ENCODE measurements around the gene SIT1.
A peak's percentile ranks its signal among the peaks of the same experiment; 100 is the strongest.

SIT1 gene

GRCh38 chr9:35619800-35620158, 31.0 kb downstream of the SIT1 start:
- H3K9me2 ChIP-seq (replicated peaks; ENCODE audit: low read depth, low read length) = no peaks in the 10 kb centered on the region
- H3K4me3 ChIP-seq (ENCODE audit: low read length, poor library complexity, severe bottlenecking) = peak overlapping the region; percentile 74
- H3K9me3 ChIP-seq (ENCODE audit: insufficient read depth, low read depth, low read length) = no peaks in the 10 kb centered on the region
- H3K9ac ChIP-seq (ENCODE audit: low read depth, low read length, poor library complexity, severe bottlenecking) = peak overlapping the region; percentile 89
- H3K79me2 ChIP-seq (ENCODE audit: insufficient read depth, low read length) = peaks cover 31% of the 10 kb centered on the region; the same call in 1 of the 2 replicates
- no peaks in the 10 kb centered on the region for H3K36me3 ChIP-seq (ENCODE audit: insufficient read depth, low read length)
- no peaks in the 10 kb centered on the region for H3K27me3 ChIP-seq (ENCODE audit: insufficient read depth, low read length, poor library complexity, severe bottlenecking)
- H3F3A ChIP-seq (ENCODE audit: low read depth) = peaks cover 11% of the 10 kb centered on the region
- TF ChIP-seq CTCF (conservative IDR thresholded peaks at IDR 0.05; ENCODE audit: low read length) = no peak
- no peak for TF ChIP-seq EZH2phosphoT487 (IDR thresholded peaks at IDR 0.05; ENCODE audit: borderline replicate concordance)
- peaks cover 61% of the 10 kb centered on the region for H3K4me1 ChIP-seq (ENCODE audit: insufficient read depth, low read length, poor library complexity, severe bottlenecking)
- H3K4me2 ChIP-seq (ENCODE audit: low read depth, low read length, poor library complexity, severe bottlenecking) = peak overlapping the region; percentile 99
- peak overlapping the region; percentile 40 for H2AFZ ChIP-seq (ENCODE audit: low read length)
- no peaks in the 10 kb centered on the region for H4K20me1 ChIP-seq (ENCODE audit: insufficient read depth, low read length, poor library complexity, severe bottlenecking)

GRCh38 chr9:35618854-35619799, 31.6 kb downstream of the SIT1 start:
- Histone ChIP-seq H3K9me3 (ENCODE audit: insufficient read depth, low read depth, low read length) (no peaks in the 10 kb centered on the region), H3K4me3 (ENCODE audit: low read length, poor library complexity, severe bottlenecking) (peak overlapping the region; percentile 74), H3K79me2 (ENCODE audit: insufficient read depth, low read length) (peaks cover 31% of the 10 kb centered on the region; the same call in 1 of the 2 replicates), H3K4me1 (ENCODE audit: insufficient read depth, low read length, poor library complexity, severe bottlenecking) (peaks cover 61% of the 10 kb centered on the region), H3K27me3 (ENCODE audit: insufficient read depth, low read length, poor library complexity, severe bottlenecking) (no peaks in the 10 kb centered on the region), H4K20me1 (ENCODE audit: insufficient read depth, low read length, poor library complexity, severe bottlenecking) (no peaks in the 10 kb centered on the region), H3K9ac (ENCODE audit: low read depth, low read length, poor library complexity, severe bottlenecking) (peak overlapping the region; percentile 89), H3K36me3 (ENCODE audit: insufficient read depth, low read length) (no peaks in the 10 kb centered on the region), H3K9me2 (replicated peaks; ENCODE audit: low read depth, low read length) (no peaks in the 10 kb centered on the region), H2AFZ (ENCODE audit: low read length) (peak overlapping the region; percentile 40), H3K4me2 (ENCODE audit: low read depth, low read length, poor library complexity, severe bottlenecking) (peak overlapping the region; percentile 99), H3F3A (ENCODE audit: low read depth) (peaks cover 11% of the 10 kb centered on the region)
- no peak for TF ChIP-seq CTCF (conservative IDR thresholded peaks at IDR 0.05; ENCODE audit: low read length)
- TF ChIP-seq EZH2phosphoT487 (IDR thresholded peaks at IDR 0.05; ENCODE audit: borderline replicate concordance) = no peak

- Histone ChIP-seq H3K9ac (ENCODE audit: low read depth, low read length, poor library complexity, severe bottlenecking) (peak within 1 kb of the TSS; percentile 89), H3K4me3 (ENCODE audit: low read length, poor library complexity, severe bottlenecking) (peak within 1 kb of the TSS; percentile 74), H2AFZ (ENCODE audit: low read length) (0 out of 2 replicates have a peak within 1 kb of the TSS, but pooled peaks have one; percentile 11)
Observed at GRCh38 chr9:35618325-35618727, 32.4 kb downstream of the SIT1 start, which contains the start of gene CD72. CD72 (minus strand) TSS chr9:35618413; CDS start chr9:35618303, 110 bp downstream.

More at GRCh38 chr9:35618325-35618727, 32.4 kb downstream of the SIT1 start, which contains the start of gene CD72:
- no peak for TF ChIP-seq CTCF (conservative IDR thresholded peaks at IDR 0.05; ENCODE audit: low read length)
- no peak for TF ChIP-seq EZH2phosphoT487 (IDR thresholded peaks at IDR 0.05; ENCODE audit: borderline replicate concordance)
- no peaks in the 10 kb centered on the region for H3K36me3 ChIP-seq (ENCODE audit: insufficient read depth, low read length)
- H3F3A ChIP-seq (ENCODE audit: low read depth) = peaks cover 11% of the 10 kb centered on the region
- no peaks in the 10 kb centered on the region for H4K20me1 ChIP-seq (ENCODE audit: insufficient read depth, low read length, poor library complexity, severe bottlenecking)
- H3K27me3 ChIP-seq (ENCODE audit: insufficient read depth, low read length, poor library complexity, severe bottlenecking) = no peaks in the 10 kb centered on the region
- H3K79me2 ChIP-seq (ENCODE audit: insufficient read depth, low read length) = peaks cover 31% of the 10 kb centered on the region; the same call in 1 of the 2 replicates
- H3K9me3 ChIP-seq (ENCODE audit: insufficient read depth, low read depth, low read length) = no peaks in the 10 kb centered on the region
- H3K4me1 ChIP-seq (ENCODE audit: insufficient read depth, low read length, poor library complexity, severe bottlenecking) = peaks cover 61% of the 10 kb centered on the region
- peak within 1 kb of the TSS; percentile 99 for H3K4me2 ChIP-seq (ENCODE audit: low read depth, low read length, poor library complexity, severe bottlenecking)
- H3K9me2 ChIP-seq (replicated peaks; ENCODE audit: low read depth, low read length) = no peaks in the 10 kb centered on the region
